Ovary (tissue), 3 donors: ENCODE measurements around the gene GLO1.

Experiments
- CTCF ChIP-seq, 3 donors: fragments of 450-650 bp in 2 of 3; fragments of 200-600 bp in 1 of 3; IDR thresholded peaks; one replicate each; pipeline versions ENCODE4 v1.5.1 to v1.8.0; 2016 to 2022; ENCODE audit warnings: antibody characterized with exemption in 3 of 3, mild to moderate bottlenecking in 1 of 3
- EP300 ChIP-seq: sonication (generic); formaldehyde crosslinking; IDR thresholded peaks from one replicate; pipeline ENCODE4 v1.6.1; 2017; ENCODE audit warnings: antibody characterized with exemption
- POLR2A ChIP-seq: fragments of 450-650 bp; IDR thresholded peaks from one replicate; pipeline ENCODE4 v1.6.1; 2017; ENCODE audit warnings: antibody characterized with exemption, mild to moderate bottlenecking, moderate library complexity
- donor health status: DM: no; HTN: no; CAD: no.

GRCh38 chr6:38722727-38723334 is 19.9 kb upstream of the GLO1 start:
- TF ChIP-seq POLR2A (no peak), CTCF (IDR thresholded peaks at IDR 0.05) (no peak), EP300 (no peak)
